B cell (primary cell): ENCODE data around the gene C1orf74.

Experiments
- CTCF ChIP-seq: fragments of 200-600 bp; IDR thresholded peaks from one replicate; pipeline ENCODE4 v1.8.0; 2022; ENCODE audit warnings: antibody characterized with exemption, mild to moderate bottlenecking
- EZH2 ChIP-seq: IDR thresholded peaks from 2 replicates; pipeline ENCODE4 v1.6.1; 2012; ENCODE audit warnings: borderline replicate concordance, low read depth, mild to moderate bottlenecking, moderate library complexity, low read length; ENCODE audit not compliant: insufficient read depth, poor library complexity, severe bottlenecking

- TF ChIP-seq CTCF (no peak), EZH2 (no peak)
These were observed 16.9 kb upstream of the C1orf74 start for GRCh38 chr1:209800984-209801834.
